ENCODE measurements around the gene PKDREJ.

Gene PKDREJ

DNA sequence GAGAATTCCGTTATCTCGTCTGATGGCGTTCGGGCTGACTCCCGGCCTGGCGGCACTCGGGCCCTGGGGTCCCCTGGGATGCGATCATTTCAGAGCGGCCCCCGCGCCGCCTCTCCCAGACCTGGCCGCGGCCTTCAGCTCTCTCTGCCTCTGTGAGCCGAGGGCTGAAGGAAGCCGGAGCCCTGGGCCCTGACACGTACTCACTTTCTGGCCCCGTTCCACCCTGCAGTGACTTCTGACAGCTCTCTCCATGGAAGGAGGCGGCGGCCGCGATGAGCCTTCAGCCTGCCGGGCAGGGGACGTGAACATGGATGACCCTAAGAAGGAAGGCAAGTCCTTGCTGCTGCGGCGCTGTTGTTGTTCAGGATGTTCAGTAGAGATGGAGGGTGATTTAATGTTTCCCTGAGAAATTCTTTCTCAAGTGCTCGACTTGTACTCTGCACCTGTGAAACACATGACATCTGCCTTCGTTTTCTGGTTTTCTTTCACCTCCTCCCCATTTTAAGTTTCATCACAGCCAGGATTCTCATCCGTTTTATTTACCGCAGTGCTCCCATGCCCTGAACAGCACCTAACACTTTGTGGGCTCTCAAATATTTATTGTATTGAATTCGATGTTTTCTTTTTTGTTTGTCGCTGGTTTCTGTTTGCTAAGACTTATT, 34.1 kb upstream of the PKDREJ start:
- peaks cover 52 to 76% (median 65%) of the 10 kb centered on the region in 10 experiments for H3K4me1 ChIP-seq
- H3K27me3 ChIP-seq = no peaks in the 10 kb centered on the region
- H3K9ac ChIP-seq = peak overlapping the region; percentile 76 to 93 (median 89)
- H3K36me3 ChIP-seq = peaks cover 3 to 44% (median 37%) of the 10 kb centered on the region in 11 experiments; a peak in 21 of 22 replicates
- TF ChIP-seq Cebpa-rat (IDR thresholded peaks at IDR 0.05) = no peak
- H3K9me3 ChIP-seq (replicated peaks in 1 of 11) = peaks cover 0 to 2% (median under 1%) of the 10 kb centered on the region in 11 experiments; a peak in 7 of 22 replicates
- H4K20me1 ChIP-seq = peaks cover 0 to 35% (median 5%) of the 10 kb centered on the region in 11 experiments; a peak in 8 of 22 replicates
- peak overlapping the region; percentile 83 to 99 (median 97) for H3K4me2 ChIP-seq
- H3K27ac ChIP-seq = peak overlapping the region in 10 of 11 experiments; percentile 84 to 94 (median 92); a peak in 20 of 22 replicates
- peak overlapping the region; percentile 69 to 91 (median 85) for H3K4me3 ChIP-seq

GRCh38 chr22:46296257-46297150, 33.4 kb upstream of the PKDREJ start, which contains the start of gene GTSE1:
TSS of gene GTSE1 (plus strand) at chr22:46296870. CDS start at chr22:46297401, 531 bp downstream.
- no peak for TF ChIP-seq Cebpa-rat (IDR thresholded peaks at IDR 0.05)
- H3K9ac ChIP-seq = peak within 1 kb of the TSS; percentile 80 to 93 (median 89)
- peaks cover 0 to 30% (median 5%) of the 10 kb centered on the region in 11 experiments; a peak in 8 of 22 replicates for H4K20me1 ChIP-seq
- peak within 1 kb of the TSS; percentile 83 to 94 (median 91) for H3K27ac ChIP-seq
- H3K4me3 ChIP-seq = peak within 1 kb of the TSS; percentile 69 to 91 (median 85)
- H3K9me3 ChIP-seq (replicated peaks in 1 of 11) = peaks cover 0 to 8% (median 6%) of the 10 kb centered on the region in 11 experiments; a peak in 9 of 22 replicates
- peaks cover 59 to 83% (median 68%) of the 10 kb centered on the region in 10 experiments for H3K4me1 ChIP-seq
- no peaks in the 10 kb centered on the region for H3K27me3 ChIP-seq
- peaks cover 8 to 42% (median 33%) of the 10 kb centered on the region in 11 experiments; a peak in 21 of 22 replicates for H3K36me3 ChIP-seq
- H3K4me2 ChIP-seq = peak within 1 kb of the TSS; percentile 83 to 99 (median 97)

- peaks cover 65 to 87% (median 78%) of the 10 kb centered on the region in 10 experiments for H3K4me1 ChIP-seq
These were observed 32.3 kb upstream of the PKDREJ start for GRCh38 chr22:46295277-46295971.

GRCh38 chr22:46294784-46295183, 31.6 kb upstream of the PKDREJ start:
- peaks cover 8 to 25% (median 16%) of the 10 kb centered on the region in 11 experiments; a peak in 21 of 22 replicates for H3K36me3 ChIP-seq
- no peaks in the 10 kb centered on the region for H3K27me3 ChIP-seq
- no peak for TF ChIP-seq Cebpa-rat (IDR thresholded peaks at IDR 0.05)
- H3K27ac ChIP-seq = peak overlapping the region in 3 of 11 experiments; percentile 11 to 92 (median 92); a peak in 3 of 22 replicates
- H3K4me1 ChIP-seq = peaks cover 72 to 89% (median 83%) of the 10 kb centered on the region in 10 experiments
- H3K4me3 ChIP-seq = no peak overlapping the region
- peaks cover 0 to 13% (median 0%) of the 10 kb centered on the region in 11 experiments; a peak in 5 of 22 replicates for H4K20me1 ChIP-seq
- H3K9ac ChIP-seq = no peak overlapping the region
- peak overlapping the region; percentile 39 to 99 (median 93); a peak in 20 of 22 replicates for H3K4me2 ChIP-seq
- peaks cover 0 to 8% (median 6%) of the 10 kb centered on the region in 11 experiments; a peak in 9 of 22 replicates for H3K9me3 ChIP-seq (replicated peaks in 1 of 11)

More at GRCh38 chr22:46295277-46295971, 32.3 kb upstream of the PKDREJ start:
- peaks cover 0 to 8% (median 6%) of the 10 kb centered on the region in 11 experiments; a peak in 9 of 22 replicates for H3K9me3 ChIP-seq (replicated peaks in 1 of 11)
- H3K4me2 ChIP-seq = peak overlapping the region; percentile 83 to 99 (median 95)
- H3K9ac ChIP-seq = peak overlapping the region; percentile 80 to 93 (median 89); a peak in 20 of 22 replicates
- H3K36me3 ChIP-seq = peaks cover 8 to 31% (median 22%) of the 10 kb centered on the region in 11 experiments; a peak in 21 of 22 replicates
- peak overlapping the region; percentile 83 to 94 (median 91); a peak in 21 of 22 replicates for H3K27ac ChIP-seq
- no peak for TF ChIP-seq Cebpa-rat (IDR thresholded peaks at IDR 0.05)
- H4K20me1 ChIP-seq = peaks cover 0 to 19% (median 3%) of the 10 kb centered on the region in 11 experiments; a peak in 8 of 22 replicates
- peak overlapping the region; percentile 69 to 91 (median 85); a peak in 19 of 20 replicates for H3K4me3 ChIP-seq
- H3K27me3 ChIP-seq = no peaks in the 10 kb centered on the region

- peak overlapping the region; percentile 27 to 85 (median 77) for H3K27ac ChIP-seq
- H3K9ac ChIP-seq = peak overlapping the region; percentile 42 to 74 (median 70); a peak in 21 of 22 replicates
- no peaks in the 10 kb centered on the region for H3K27me3 ChIP-seq
These were observed 30.6 kb upstream of the PKDREJ start for GRCh38 chr22:46293577-46294260.

GRCh38 chr22:46292732-46293131, 29.6 kb upstream of the PKDREJ start:
- Histone ChIP-seq H3K27me3 (no peaks in the 10 kb centered on the region), H3K27ac (peak overlapping the region; percentile 27 to 85 (median 77); a peak in 21 of 22 replicates), H4K20me1 (no peaks in the 10 kb centered on the region), H3K4me3 (peak overlapping the region in 3 of 10 experiments; percentile 14 to 43 (median 32); a peak in 1 of 20 replicates), H3K4me2 (peak overlapping the region; percentile 73 to 97 (median 86)), H3K36me3 (peaks cover 0 to 16% (median 5%) of the 10 kb centered on the region in 11 experiments; a peak in 7 of 22 replicates), H3K4me1 (peaks cover 84 to 90% (median 88%) of the 10 kb centered on the region in 10 experiments), H3K9me3 (replicated peaks in 1 of 11) (peaks cover 0 to 8% (median 6%) of the 10 kb centered on the region in 11 experiments; a peak in 9 of 22 replicates), H3K9ac (peak overlapping the region; percentile 42 to 74 (median 70); a peak in 20 of 22 replicates)
- no peak for TF ChIP-seq Cebpa-rat (IDR thresholded peaks at IDR 0.05)

More at GRCh38 chr22:46293577-46294260, 30.6 kb upstream of the PKDREJ start:
- Histone ChIP-seq H3K36me3 (peaks cover 4 to 16% (median 8%) of the 10 kb centered on the region in 11 experiments; a peak in 21 of 22 replicates), H3K4me2 (peak overlapping the region; percentile 73 to 97 (median 86)), H4K20me1 (peaks cover 0 to 2% (median 0%) of the 10 kb centered on the region in 11 experiments; a peak in 3 of 22 replicates), H3K4me1 (peaks cover 82 to 90% (median 87%) of the 10 kb centered on the region in 10 experiments), H3K9me3 (replicated peaks in 1 of 11) (peaks cover 0 to 8% (median 6%) of the 10 kb centered on the region in 11 experiments; a peak in 9 of 22 replicates), H3K4me3 (peak overlapping the region in 3 of 10 experiments; percentile 14 to 43 (median 32); a peak in 4 of 20 replicates)
- no peak for TF ChIP-seq Cebpa-rat (IDR thresholded peaks at IDR 0.05)

- peak overlapping the region in 9 of 11 experiments; percentile 67 to 74 (median 71); a peak in 10 of 22 replicates for H3K9ac ChIP-seq
- no peaks in the 10 kb centered on the region for H3K27me3 ChIP-seq
- peaks cover 0 to 8% (median 6%) of the 10 kb centered on the region in 11 experiments; a peak in 9 of 22 replicates for H3K9me3 ChIP-seq (replicated peaks in 1 of 11)
- H4K20me1 ChIP-seq = no peaks in the 10 kb centered on the region
- peaks cover 0 to 18% (median 6%) of the 10 kb centered on the region in 11 experiments; a peak in 9 of 22 replicates for H3K36me3 ChIP-seq
- H3K4me3 ChIP-seq = no peak overlapping the region
- peaks cover 84 to 90% (median 88%) of the 10 kb centered on the region in 10 experiments for H3K4me1 ChIP-seq
- H3K27ac ChIP-seq = peak overlapping the region in 10 of 11 experiments; percentile 58 to 85 (median 78); a peak in 20 of 22 replicates
- H3K4me2 ChIP-seq = peak overlapping the region; percentile 73 to 97 (median 86)
- TF ChIP-seq Cebpa-rat (IDR thresholded peaks at IDR 0.05) = no peak
These were observed 29.0 kb upstream of the PKDREJ start for GRCh38 chr22:46292173-46292572.

Measured in BLaER1 treated with 17β-estradiol and CSF1 and Interleukin-3, amounts not matched to agents 10 nM and 100 nM (cell line).